GM19467 (cell line): ENCODE data around the gene RAB1A.
A peak's percentile ranks its signal among the peaks of the same experiment; 100 is the strongest.
"Not testable (repeated sequence)": the region's sequence is repeated elsewhere in the genome, so short reads cannot be mapped to it uniquely, and the experiment has no call there.

Experiments
- ATAC-seq: cut with Tn5 transposase; IDR thresholded peaks from one replicate; pipeline ENCODE4 v1.9.1; 2021; ENCODE audit warnings: mild to moderate bottlenecking, moderate library complexity; ENCODE audit not compliant: unreplicated experiment

RAB1A gene

GRCh38 chr2:65137197-65137775 is 7.4 kb upstream of the RAB1A start:
- ATAC-seq, result no peak

GRCh38 chr2:65136253-65136652 is 6.3 kb upstream of the RAB1A start:
- no peak for ATAC-seq

GRCh38 chr2:65134158-65134557 is 4.3 kb upstream of the RAB1A start:
- no peak for ATAC-seq

DNA sequence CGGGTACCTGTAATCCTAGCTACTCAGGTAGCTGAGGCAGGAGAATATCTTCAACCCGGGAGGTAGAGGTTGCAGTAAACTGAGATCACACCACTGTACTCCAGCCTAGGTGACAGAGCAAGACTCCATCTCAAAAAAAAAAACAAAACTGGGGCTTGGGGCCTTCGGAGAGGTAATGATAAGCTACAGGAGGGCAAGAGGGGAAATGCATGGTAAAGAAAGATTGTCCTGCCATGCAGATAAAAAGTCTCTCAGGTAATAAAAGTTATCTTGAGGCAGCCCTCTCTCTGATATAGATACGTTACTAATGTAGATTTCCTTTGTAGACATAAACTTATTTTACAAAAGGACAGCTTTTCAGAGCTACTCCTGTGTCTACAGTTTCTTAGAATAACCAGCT is 3.7 kb upstream of the RAB1A start:
- no peak for ATAC-seq

- not testable (repeated sequence) for ATAC-seq
Measured at GRCh38 chr2:65132930-65133329, 3.0 kb upstream of the RAB1A start.

DNA sequence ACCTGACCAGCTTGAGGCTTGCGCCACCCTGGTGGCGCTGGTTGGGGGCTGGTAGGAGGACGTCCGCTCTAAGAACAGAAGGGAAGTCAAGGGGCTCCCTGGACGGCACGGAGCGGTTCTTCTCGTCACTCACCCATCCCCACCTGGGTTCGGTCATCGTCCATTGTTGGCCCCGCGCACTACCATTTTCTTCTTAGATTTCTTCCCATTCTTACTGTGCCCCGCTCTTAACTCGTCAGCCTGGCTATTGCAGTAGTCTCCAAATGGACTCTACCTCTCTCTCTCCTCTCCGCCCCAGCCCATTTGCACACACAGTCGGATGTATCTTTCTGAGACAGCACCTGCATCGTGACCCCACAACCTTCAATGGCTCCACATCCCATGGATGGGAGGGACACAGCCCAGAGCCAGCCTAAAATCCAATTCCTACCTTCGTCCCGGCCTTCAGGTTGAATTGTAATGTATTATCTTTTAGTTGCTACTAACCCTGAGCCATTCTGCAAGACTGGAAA is 814 bp upstream of the RAB1A start:
- ATAC-seq, result peak; percentile 11

DNA sequence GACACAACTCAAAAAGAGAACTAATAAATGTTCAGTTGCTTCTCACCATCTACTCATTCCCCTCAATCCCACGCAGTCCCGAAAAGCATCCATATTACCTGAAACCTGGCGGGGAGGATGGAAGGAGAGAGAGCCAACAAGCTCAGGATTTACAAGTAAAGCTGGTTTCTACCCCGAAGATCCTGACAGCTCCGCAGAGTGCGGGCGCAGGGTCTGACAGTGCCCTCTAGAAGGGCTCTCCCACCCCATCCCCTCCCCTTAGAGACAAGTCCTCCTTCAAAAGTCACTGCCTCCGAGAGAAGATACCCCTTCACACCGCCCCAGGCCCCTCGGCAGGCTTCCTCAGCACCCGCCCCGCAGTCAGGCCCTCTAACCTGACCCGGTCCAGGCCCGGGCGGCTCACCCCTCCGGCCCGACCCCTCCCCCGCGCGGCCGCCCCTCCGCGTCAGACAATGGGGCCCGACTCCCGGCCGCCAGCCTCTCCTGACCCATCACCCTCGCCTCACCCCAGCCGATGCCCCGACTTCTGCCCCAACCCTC is 550 bp downstream of the RAB1A start:
- ATAC-seq, result no peak

DNA sequence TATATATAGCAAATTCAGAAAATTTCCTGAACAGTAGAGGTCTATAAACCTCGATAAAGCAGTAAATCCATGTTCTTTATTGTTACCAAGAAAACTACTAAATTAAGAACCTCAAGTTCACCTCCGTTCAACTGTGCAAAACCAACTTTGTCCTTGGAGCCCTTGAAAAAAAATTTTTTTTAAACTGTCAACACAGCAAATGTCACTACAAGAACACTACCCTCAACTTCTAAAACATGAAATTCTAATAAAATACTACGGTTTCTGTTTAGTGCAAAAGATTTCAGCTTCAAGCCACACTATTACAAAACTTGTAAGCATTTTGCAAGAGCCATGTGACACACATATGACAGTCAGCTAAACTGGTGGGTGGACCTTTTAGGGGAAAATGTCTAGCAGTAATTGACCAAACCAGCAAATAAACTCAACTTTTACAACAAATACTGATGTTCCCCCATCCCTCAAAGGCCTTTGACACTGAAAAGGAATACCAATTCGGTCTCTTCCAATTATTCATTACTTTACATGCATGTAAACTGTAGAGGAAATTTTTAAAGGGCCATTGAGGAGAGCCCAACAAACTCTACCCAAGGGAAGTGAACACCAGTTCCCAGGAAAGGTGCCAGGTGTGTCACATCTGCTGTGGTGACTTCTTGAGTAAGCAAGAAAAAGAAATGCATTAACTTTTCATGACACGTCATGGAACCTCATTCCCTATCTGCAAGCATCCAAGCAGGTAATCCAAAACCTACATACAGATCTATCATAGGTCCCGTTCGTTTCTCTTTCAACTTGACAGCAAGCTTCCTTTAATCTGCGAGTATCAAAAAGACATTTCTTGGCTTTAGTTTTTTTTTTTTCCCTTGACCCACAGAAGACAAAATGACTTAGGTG is 1.4 kb downstream of the RAB1A start:
- ATAC-seq, result no peak

DNA sequence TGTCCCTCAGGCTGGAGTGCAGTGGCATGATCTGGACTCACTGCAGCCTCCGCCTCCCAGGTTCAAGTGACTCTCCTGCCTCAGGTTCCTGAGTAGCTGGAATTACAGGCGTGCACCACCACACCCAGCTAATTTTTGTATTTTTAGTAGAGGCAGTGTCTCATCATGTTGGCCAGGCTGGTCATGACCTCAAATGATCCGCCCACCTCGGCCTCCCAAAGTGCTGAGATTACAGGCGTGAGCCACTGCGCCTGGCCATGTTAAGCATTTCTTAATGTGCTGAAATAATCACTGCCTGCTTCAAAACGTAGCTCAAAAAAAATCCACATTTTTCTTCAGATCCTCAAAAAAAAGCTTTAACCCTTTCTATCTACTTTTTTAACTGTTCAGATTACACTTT is 4.4 kb downstream of the RAB1A start:
- not testable (repeated sequence) for ATAC-seq

DNA sequence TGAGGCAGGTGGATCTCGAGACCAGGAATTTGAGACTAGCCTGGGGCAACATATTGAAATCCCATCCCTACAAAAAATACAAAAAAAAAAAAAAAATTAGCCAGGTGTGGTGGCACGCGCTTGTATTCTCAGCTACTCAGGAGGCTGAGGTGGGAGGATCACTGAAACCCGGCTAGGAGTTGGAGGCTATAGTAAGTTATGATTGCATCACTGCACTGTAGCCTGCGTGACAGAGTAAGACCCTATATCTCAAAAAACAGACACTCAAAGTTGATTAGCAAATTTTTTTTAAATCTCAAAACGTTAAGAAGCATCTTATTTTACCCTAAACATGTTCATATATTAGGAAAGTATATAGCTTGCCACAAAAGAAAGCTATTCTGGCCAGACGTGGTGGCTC is 7.6 kb downstream of the RAB1A start:
- ATAC-seq, result no peak

DNA sequence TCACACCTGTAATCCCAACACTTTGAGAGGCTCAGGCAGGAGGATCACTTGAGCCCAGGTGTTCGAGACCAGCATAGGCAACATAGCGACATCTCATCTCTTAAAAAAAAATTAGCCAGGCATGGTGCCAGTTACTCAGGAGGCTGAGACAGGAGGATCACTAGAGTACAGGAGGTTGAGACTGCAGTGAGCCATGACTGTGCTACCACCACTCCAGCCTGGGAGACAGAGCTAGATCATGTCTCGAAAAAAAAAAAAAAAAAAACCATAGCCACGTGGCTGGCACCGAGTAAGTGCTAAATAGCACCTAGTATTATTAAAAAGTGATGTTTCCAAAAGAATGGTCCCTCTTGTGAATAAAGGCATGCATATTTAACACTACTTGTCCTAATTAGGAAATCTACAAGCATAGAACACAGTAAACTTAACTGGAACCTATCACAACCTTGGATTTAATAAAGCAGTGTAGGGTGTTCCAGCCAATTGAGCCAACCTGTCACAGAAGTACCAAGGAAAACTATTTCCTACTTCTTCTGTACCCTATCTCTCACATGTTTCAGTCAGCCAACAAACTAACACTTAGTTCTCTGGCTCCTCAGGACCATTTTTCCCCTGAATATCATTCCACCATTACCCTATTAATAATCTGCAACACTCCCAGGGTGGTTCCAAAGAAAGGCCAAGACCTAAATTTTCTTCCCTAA is 8.8 kb downstream of the RAB1A start:
- no peak for ATAC-seq

GRCh38 chr2:65116645-65117044 is 13.3 kb downstream of the RAB1A start:
- ATAC-seq, result no peak

DNA sequence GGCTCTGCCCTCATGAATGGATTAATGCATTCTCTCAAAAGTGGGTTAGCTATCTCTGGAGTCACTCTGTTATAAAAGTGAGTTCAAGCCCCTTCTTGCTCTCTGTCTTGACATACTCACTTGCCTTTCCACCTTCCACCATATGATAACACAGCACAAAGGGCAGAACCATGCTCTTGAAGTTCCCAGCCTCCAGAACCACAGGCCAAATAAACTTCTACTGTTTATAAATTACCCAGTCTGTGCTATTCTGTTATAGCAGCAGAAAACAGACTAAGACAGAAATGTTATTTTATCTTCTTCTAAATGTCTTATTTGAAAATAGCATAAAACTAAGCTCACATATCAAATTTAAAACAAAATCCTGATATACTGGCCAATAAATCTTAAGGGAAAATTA is 15.0 kb downstream of the RAB1A start:
- ATAC-seq, result no peak

DNA sequence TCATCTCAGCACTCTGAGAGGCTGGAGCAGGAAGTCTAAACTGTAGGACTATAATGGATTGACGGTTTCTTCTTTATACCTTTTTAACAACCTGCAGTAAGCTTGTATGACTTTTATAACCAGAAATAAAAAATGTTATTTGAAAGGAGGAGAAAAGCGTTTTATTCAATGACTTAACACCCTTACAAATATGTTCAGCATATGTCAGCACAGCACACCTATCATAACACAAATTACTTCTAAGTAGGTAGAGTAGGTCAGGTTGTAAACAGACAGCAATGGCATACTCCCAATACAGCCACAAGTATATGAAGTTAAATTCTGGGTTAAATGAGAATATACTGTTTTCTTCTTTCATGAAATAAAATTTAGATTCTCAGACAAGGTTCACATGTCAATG is 16.1 kb downstream of the RAB1A start:
- no peak for ATAC-seq

DNA sequence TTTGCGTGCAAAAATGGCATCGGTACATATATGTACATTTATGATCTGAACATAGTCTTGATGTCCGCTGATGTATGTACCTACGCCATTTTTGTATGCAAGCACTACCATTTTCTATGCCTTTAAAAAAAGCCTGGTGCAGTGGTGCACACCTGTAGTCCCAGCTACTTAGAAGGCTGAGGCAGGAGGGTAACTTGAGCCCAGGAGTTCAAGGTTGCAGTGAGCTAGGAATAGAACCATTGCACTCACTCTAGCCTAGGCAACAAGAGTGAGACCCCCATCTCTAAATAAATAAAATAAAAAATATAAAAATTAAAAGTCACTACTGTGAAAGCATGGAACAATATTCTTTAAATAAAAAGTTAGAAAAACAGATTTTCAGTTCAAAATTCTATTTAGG is 16.7 kb downstream of the RAB1A start:
- no peak for ATAC-seq

DNA sequence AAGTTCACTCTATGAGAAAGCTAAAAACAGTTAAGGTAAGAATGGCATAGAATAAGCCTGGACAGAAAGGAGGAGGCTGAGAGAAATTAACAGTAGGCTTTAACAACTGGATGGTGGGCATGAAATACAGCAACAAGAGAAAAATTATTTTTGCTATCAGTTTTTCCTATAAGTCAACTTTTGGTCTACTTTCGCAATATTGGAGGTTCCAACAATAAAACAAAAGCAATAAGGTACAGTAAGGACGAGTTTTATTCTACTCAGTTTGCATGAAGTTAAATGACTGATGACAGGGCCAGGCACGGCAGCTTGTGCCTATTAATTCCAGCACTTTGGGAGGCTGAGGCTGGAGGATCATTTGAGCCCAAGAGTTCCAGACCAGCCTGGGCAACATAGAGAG is 17.3 kb downstream of the RAB1A start:
- no peak for ATAC-seq

GRCh38 chr2:65108780-65109179 is 21.1 kb downstream of the RAB1A start:
- no peak for ATAC-seq

GRCh38 chr2:65107530-65107929 is 22.4 kb downstream of the RAB1A start:
- ATAC-seq, result no peak

DNA sequence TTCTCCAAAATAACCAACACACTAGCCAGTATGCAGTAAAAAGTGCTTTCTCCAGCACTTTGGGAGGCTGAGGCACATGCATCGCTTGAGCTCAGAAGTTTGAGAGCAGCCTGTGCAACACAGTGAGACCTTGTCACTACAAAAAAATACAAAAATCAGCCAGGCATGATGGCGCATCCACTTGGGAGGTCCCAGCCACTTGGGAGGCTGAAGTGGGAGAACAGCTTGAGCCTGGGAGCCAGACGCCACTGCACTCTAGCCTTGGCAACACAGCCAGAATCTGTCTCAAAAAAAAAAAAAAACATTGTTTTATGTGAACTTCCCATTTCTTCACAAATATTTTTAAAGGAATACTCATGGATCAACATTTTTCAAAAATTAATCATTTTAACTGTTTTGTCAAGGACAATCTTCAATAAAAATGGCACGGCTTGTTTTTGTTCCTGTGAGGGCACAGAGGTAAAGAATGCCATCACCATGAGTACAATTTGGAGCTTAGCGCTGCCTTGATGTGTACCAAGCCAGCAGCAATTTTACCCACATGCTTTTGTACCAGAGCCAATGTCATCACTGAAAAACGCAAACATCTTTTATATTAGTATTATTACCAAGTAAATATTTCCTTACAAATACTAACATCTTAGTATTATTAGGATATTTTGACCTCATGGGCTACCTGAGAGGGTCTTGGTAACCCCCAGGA is 26.7 kb downstream of the RAB1A start:
- no peak for ATAC-seq

DNA sequence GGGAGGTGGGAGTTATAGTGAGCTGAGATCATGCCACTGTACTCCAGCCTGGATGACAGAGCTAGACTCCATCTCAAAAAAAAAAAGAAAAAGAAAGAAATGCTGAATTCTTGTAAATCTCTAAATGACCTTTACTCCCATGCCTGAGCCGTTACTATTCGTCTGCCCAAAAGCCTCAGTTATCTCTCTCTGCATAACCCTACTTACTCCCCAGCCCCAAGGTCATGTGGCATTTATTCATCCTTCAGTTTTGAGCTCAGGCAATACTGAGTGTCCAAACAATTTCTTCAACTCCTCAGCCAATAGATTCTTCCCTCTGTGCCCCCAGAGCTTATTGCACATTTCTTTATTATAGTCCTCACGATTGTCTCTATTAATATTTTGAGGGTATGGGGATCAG is 28.8 kb downstream of the RAB1A start:
- no peak for ATAC-seq

- no peak for ATAC-seq
Measured at GRCh38 chr2:65098741-65099140, 31.2 kb downstream of the RAB1A start.
